GM19193 (cell line): ENCODE results near the gene AMER2.

Source experiments
- POLR2A ChIP-seq: IDR thresholded peaks from 4 replicates; pipeline ENCODE4 v1.6.1; 2011; ENCODE audit not compliant: insufficient read depth, insufficient read length; ENCODE audit errors: extremely low read depth

The AMER2 gene

GRCh38 chr13:25192489-25192888 is 20.4 kb upstream of the AMER2 start:
- no peak for TF ChIP-seq POLR2A

GRCh38 chr13:25192052-25192451 is 20.0 kb upstream of the AMER2 start:
- no peak for TF ChIP-seq POLR2A

DNA sequence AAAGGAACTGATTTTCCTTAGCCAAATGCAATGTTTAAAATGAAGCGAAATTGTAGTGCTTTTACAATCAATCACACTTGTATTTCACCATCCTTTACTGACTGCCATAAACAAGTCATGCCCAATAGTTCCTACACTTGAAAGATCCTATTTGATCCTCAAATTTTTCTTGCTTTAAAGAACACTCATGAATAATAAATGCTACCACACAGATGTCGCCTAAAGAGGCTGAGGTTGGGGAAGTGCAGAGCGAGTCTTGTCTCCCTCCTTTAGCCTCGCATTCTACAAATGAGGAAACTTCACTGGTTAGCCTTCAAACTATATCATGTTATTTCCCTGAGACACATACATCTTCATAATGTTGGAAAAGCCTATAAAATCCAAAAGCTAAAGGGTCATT is 18.7 kb upstream of the AMER2 start:
- TF ChIP-seq POLR2A = no peak

DNA sequence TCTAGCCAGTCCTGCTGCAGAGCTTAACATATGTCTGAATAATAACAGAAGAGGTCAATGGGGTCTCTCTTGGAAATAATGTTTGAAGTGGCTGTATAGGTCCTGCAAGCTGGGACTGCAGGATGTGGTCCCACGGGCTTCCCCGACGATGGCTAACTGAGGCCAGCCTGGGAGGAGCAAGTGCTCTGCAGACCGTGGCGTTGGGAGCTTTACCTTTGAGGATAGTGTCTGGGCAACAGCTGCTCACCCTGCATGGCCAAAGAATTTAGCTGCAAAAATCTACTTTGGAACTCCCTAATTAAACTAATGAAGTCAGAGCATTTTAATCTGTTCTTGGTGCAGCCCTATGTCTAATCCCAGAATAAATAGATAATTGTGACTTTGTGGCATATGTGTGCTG is 18.2 kb upstream of the AMER2 start:
- no peak for TF ChIP-seq POLR2A

DNA sequence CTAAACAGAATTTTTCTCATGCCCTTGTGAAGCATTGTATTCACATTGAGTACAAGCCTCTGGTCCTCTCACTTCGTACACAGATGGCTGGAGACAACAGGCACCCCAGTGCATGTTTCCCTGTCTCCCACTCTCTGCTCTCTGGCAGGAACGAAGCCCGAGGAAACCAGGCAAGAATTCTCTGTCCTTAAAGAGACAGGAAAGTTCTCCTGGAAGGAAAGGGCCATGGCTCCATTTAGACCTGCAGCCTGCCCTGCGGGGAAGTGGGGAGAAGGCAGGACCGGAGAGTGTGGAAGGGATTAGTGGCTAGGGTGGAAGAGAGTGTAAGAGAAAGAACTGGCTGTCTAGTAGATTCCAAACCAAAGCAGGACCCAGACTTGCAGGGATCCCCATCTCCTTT is 15.5 kb upstream of the AMER2 start:
- no peak for TF ChIP-seq POLR2A

DNA sequence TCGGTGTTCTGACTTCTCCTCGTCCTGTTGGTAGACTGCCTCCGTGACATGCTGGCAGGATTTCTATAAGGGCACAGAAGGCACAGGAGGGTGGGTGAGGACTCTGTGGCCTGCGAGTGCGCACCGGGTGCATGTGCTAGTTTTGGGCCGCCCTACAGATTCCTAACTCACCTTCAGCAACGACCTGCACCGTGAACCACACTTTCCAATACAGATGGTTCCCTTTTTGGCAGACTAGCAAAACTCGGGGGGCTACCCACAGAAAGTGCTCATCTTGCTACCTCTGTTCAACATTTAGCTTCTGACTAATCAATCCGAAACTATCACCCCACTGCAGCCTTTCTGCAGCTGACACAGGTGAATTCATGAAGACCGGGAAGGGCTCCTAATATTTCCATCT is 14.1 kb upstream of the AMER2 start:
- no peak for TF ChIP-seq POLR2A

DNA sequence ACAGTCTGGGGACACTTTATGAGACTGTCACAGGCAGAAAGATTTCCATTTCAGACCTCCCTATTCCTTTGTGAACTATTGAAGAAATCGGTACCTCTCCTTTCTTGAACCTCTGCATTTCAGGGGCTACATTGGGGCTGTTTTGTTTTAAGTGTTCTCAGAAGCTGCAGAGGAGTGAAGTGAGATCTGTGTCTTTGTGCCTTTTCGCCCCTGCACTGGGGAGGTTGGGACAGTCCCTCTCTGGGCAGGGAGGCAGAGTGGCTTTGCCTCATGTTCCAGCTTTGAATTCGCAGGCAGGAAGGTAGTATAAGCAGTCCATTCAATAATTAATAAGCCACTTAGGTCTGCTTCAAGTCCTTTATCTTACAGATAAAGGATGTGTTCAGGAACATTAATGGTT is 9.5 kb upstream of the AMER2 start:
- TF ChIP-seq POLR2A = no peak

- no peak for TF ChIP-seq POLR2A
Observed at GRCh38 chr13:25180775-25181537, 8.9 kb upstream of the AMER2 start.

DNA sequence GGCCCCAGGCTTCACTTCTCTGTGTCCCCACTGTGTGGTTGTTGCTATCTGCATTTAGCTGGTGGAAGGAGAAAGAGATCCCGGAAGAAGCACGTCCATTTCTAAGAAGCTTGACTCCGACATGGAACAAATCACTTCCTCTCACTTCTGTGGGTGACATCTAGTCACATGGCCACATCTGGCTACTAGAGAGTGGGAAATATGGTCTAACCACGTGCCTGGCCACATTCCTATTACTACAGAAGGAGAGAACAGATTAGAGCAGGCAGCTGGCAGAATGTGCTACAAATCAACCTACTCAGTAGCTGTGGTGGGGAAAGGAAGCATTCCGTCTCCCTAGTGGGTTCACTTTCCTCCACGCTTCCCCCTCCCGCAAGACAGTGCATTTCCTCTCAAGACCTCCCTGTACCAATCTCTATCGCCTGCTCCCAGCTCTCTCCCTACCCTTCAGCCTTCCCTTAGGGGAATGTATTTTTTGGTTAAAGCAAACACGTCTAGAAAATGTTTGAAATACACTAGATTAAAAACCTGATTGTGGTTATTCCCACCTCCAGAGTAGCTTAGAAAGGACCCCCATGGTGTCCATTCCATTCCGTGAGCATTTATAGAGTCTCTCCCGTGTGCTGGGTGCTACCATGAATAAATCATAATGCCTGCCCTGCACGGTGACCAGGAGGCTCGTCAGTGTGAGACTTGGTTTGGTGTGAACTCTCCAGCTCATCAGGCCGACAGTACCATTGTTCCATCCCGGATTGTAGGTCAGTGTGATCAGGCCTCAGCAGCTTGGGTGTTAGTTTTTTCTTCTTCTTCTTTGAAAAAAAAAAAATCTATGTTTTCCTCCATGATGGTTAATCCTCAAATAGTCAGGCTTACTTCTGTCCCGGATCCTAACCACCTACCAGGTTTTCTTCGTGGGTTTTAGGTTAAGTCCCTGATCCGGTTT is 8.0 kb upstream of the AMER2 start:
- no peak for TF ChIP-seq POLR2A

- TF ChIP-seq POLR2A = no peak
Observed at GRCh38 chr13:25179011-25179410, 6.9 kb upstream of the AMER2 start.

- no peak for TF ChIP-seq POLR2A
Observed at GRCh38 chr13:25178070-25178469, 6.0 kb upstream of the AMER2 start.

DNA sequence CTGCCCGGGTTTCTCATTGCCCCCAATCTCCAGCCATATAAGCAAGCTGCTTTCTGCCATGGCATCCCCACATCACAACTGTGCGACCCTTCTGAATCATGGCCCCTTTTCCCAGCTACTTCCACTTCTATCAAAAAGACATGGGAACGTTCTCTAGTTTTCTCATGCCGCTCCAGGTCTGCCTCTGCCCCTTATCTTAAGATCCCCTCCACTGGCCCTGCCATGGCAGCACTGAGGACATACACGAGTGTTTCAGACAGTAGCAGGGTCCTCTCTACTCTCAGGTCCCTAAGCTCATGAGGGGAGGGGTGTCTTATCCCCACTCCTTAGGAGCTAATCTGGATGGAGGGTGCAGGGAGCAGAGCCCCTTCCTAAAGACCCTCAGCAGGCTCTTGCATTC is 5.5 kb upstream of the AMER2 start:
- TF ChIP-seq POLR2A = no peak

- TF ChIP-seq POLR2A = no peak
Observed at GRCh38 chr13:25177012-25177411, 4.9 kb upstream of the AMER2 start.

DNA sequence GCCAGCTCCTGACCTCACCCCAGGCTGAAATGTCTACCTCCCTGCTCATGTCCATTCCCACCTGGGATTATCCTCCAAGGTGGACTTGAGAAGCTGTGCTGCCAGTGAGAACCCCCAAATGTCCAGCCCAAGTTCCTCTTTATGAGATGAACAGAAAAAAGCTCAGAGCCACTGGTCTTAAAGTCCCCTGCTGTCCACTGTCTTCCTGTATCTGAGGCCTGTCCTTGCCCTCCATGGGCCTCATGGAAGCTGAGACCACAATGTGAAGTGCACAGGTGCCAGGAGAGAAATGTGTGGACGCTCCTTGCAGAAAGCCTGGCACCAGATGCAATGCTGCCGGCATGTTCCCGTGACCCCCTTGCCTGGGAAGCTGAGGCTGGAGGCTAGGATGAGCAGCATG is 3.3 kb upstream of the AMER2 start:
- no peak for TF ChIP-seq POLR2A

DNA sequence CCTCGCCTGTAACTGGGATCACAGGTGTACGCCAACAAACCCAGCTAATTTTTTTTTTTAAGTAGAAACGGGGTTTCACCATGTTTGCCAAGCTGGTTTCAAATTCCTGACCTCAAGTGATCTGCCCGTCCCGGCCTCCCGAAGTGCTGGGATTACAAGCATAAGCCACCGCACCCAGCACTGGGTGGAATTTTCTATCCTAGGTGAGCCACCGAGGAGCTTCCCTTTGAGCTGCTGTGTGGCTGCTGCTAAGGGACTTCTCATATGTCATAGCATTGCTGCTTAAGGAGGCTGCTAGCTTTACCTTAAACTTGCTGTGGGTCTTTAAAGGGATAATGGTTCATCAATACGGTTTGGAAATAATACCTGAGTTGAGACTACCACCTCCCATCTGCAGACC is 2.9 kb upstream of the AMER2 start:
- no peak for TF ChIP-seq POLR2A

DNA sequence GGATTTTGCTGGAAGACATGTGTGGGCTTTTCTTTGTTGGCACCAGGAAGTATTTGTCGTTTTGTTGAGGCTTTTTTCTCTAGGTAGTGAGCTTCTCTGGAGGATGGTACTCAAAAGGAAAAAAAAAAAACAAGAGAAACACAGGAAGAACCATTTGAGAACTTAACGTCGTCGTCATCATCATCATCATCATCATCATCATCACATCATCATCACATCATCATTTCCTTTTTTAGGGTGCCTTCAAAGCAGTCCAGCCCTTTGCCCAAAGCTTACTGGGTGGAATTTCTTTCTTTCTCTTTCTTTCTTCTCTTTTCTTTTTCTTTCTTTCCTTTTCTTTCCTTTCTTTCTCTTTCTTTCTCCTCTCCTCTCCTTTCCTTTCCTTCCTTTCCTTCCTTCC is 2.2 kb upstream of the AMER2 start:
- no peak for TF ChIP-seq POLR2A
